Measurements from ENCODE around the gene CTU2.
"Not testable (repeated sequence)": the region's sequence is repeated elsewhere in the genome, so short reads cannot be mapped to it uniquely, and the experiment has no call there.

Gene CTU2

DNA sequence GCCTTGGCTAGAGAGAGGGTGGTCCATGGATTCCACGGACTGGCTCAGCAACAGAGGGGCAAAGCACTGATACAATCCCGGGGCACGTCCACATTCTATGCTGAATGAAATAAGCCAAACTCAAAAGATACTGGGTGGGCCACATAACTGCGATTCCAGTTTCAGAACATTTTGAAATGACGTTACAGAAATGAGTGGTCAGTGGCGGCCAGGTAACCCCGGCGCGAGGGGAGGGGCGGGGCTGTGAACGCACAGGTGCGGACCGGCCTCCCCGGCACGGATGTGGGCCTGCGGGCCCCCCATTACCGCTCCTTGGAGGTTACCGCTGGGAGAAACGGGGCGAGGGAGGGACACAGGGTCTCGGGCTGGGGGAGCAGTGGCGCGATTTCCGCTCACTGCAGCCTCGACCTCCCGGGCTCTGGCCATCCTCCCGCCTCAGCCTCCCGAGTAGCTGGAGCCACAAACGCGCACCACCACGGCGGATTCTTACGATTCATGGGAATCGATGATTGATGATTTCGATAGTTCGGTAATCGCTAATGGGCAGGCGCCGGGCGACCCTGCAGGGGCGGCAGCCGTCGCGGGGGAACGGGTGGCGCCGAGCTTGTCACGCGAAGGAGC lies 44.0 kb upstream of the CTU2 start:
- DNase-seq, result no peak
- H3K4me1 ChIP-seq, result no peaks in the 10 kb centered on the region; the same call in 1 of the 2 replicates
- TF ChIP-seq, protein P1, sequence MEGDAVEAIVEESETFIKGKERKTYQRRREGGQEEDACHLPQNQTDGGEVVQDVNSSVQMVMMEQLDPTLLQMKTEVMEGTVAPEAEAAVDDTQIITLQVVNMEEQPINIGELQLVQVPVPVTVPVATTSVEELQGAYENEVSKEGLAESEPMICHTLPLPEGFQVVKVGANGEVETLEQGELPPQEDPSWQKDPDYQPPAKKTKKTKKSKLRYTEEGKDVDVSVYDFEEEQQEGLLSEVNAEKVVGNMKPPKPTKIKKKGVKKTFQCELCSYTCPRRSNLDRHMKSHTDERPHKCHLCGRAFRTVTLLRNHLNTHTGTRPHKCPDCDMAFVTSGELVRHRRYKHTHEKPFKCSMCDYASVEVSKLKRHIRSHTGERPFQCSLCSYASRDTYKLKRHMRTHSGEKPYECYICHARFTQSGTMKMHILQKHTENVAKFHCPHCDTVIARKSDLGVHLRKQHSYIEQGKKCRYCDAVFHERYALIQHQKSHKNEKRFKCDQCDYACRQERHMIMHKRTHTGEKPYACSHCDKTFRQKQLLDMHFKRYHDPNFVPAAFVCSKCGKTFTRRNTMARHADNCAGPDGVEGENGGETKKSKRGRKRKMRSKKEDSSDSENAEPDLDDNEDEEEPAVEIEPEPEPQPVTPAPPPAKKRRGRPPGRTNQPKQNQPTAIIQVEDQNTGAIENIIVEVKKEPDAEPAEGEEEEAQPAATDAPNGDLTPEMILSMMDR (IDR thresholded peaks at IDR 0.05; ENCODE audit: low read depth, low read length), result no peak

DNA sequence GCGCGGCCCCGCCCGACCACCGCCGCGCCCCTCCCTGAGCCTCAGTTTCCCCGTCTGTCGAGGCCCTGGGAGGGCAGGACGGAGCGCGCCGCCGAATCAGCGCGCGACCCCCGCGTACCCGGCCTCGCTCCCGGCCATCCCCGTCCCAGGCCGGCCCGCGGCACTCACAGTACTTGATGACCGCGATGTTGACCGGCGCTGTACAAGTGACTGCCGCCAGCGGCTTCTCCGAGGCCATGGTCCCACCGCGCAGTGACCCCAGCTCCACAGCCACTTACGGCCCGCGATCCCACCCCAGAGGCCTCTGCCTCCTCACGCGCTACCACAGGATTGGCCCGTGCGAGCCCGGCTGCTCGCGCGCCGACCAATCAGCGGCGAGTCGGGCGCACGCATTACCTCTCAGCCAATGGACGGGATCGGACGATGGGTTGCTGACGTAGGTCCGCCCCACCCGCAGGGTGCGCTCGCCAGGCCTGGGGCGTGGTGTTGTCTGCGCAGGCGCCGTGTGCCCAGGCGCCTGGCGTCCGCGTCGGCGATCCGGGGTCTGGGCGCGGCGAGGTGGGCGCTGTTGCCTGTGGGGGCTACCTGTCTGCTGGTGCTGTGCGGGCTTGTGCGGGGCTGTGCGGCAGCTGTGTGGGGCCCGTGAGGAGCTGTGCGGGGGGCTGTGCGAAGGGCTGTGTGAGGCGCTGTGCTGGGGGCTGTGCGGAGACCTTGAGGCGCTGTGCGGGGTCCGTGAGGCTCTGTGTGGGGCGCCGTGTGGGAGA lies 43.3 kb upstream of the CTU2 start, which contains the start of gene MVD:
Gene MVD (minus strand): TSS at position 249 of the 764 bp plus-strand sequence. CDS start 11 bp downstream, at position 238.
- H3K36me3 ChIP-seq, result no peaks in the 10 kb centered on the region
- H3K27me3 ChIP-seq, result no peaks in the 10 kb centered on the region
- TF ChIP-seq, protein P1 (IDR thresholded peaks at IDR 0.05; ENCODE audit: low read depth, low read length), result no peak
- H3K4me1 ChIP-seq, result no peaks in the 10 kb centered on the region; the same call in 1 of the 2 replicates
- H3K9me3 ChIP-seq, result no peaks in the 10 kb centered on the region
- peak within 1 kb of the TSS; percentile 85 for H3K4me3 ChIP-seq (ENCODE audit: low read depth, low read length)
- peak; percentile 98 for DNase-seq

More for the DNA sequence above, 44.0 kb upstream of the CTU2 start:
- Histone ChIP-seq H3K27me3 (no peaks in the 10 kb centered on the region), H3K36me3 (peaks cover under 1% of the 10 kb centered on the region; the same call in 1 of the 2 replicates), H3K4me3 (ENCODE audit: low read depth, low read length) (peak overlapping the region; percentile 85), H3K9me3 (no peaks in the 10 kb centered on the region)

DNA sequence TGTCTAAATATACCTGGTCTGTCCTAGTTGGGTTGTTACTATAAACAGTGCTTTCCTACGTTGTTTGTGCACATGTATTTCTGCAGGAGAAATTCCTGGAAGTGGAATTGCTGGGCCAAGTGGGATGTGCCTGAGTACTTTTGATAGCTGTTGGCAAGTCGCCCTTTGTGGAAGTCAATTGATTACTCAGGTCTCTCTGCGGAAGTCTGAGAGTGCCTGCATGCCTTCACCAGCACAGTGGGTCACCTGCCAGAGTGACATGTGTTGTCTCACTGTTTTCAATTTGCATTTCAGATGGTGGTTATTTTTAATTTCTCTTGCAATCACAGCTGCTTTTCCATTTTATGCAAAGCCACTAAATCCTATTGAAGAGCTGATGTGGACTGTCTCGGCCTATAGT lies 41.2 kb upstream of the CTU2 start:
- no peaks in the 10 kb centered on the region for H3K27me3 ChIP-seq
- TF ChIP-seq, protein P1 (IDR thresholded peaks at IDR 0.05; ENCODE audit: low read depth, low read length), result no peak
- no peak for DNase-seq
- no peak overlapping the region for H3K4me3 ChIP-seq (ENCODE audit: low read depth, low read length)
- no peaks in the 10 kb centered on the region for H3K36me3 ChIP-seq
- H3K4me1 ChIP-seq, result no peaks in the 10 kb centered on the region; the same call in 1 of the 2 replicates
- no peaks in the 10 kb centered on the region for H3K9me3 ChIP-seq

DNA sequence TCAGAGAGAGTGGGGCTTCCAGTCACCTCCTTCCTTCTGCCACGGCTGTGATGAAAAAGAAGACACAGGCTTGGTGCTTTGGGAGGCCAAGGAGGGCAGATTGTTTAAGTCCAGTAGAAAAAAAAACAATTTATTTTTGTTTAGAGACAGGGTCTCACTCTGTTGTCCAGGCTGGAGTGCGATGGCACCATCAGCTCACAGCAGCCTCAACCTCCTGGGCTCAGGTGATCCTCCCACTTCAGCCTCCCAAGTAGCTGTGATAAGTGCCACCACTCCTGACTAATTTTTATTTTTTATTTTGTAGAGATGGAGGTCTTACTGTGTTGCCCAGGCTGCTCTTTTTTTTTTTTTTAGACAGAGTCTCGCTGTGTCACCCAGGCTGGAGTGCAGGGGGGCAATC lies 40.7 kb upstream of the CTU2 start:
- Histone ChIP-seq H3K36me3 (no peaks in the 10 kb centered on the region), H3K9me3 (no peaks in the 10 kb centered on the region), H3K4me1 (no peaks in the 10 kb centered on the region; the same call in 1 of the 2 replicates), H3K4me3 (ENCODE audit: low read depth, low read length) (no peak overlapping the region), H3K27me3 (no peaks in the 10 kb centered on the region)
- TF ChIP-seq, protein P1 (IDR thresholded peaks at IDR 0.05; ENCODE audit: low read depth, low read length), result no peak
- DNase-seq, result no peak

DNA sequence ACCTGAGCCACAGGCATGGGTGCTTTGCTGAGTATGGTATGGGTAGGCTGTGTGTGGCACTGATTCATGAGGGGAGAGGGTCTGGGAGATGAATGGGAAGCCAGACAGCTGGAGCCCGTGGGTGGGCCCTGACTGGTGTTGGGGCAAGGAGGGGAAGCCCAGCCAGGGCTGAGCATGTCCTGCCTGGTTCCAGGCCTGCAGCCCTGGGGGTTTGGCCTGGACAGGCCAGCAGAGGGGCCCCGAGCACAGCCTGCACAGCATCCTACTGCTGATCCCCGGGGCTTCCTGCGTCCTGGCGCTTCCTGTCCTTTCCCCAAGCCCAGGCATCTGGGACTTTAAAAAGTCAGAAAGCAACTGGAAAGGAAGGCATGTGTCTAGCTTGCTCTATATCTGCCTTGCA lies 38.8 kb upstream of the CTU2 start:
- Histone ChIP-seq H3K4me1 (no peaks in the 10 kb centered on the region; the same call in 1 of the 2 replicates), H3K27me3 (no peaks in the 10 kb centered on the region), H3K36me3 (no peaks in the 10 kb centered on the region), H3K4me3 (ENCODE audit: low read depth, low read length) (no peak overlapping the region), H3K9me3 (no peaks in the 10 kb centered on the region)
- no peak for DNase-seq
- TF ChIP-seq, protein P1 (IDR thresholded peaks at IDR 0.05; ENCODE audit: low read depth, low read length), result peak; percentile 29

DNA sequence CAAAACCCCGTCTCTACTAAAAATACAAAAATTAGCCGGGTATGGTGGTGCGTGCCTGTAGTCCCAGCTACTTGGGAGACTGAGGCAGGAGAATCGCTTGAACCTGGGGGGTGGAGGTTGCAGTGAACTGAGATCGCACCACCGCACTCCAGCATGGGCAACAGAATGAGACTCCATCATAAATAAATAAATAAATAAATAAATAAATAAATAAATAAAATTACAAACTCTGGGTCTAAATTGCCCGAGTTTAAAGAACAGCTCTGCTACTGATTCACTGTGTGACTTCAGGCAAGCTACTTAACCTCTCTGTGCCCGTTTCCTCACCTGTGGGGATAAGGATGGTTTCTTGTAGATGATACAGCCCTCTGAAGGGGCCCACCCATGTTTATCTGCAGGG lies 36.8 kb upstream of the CTU2 start:
- not testable (repeated sequence) for H3K36me3 ChIP-seq; DNase-seq; H3K27me3 ChIP-seq; H3K9me3 ChIP-seq; H3K4me3 ChIP-seq (ENCODE audit: low read depth, low read length); H3K4me1 ChIP-seq

Measured in BE2C (cell line).